Heart right ventricle (tissue), 16 donors: ENCODE results near the gene TBC1D19. TPM values are rescaled to one million over a fixed set of nuclear protein-coding genes. Genes with fewer than 3 reads are reported as not detected.
"Not testable (repeated sequence)": the region's sequence is repeated elsewhere in the genome, so short reads cannot be mapped to it uniquely, and the experiment has no call there.

Experiments used
- ATAC-seq, 8 donors: fragments of 200-7000 bp; cut with Tn5 transposase; one replicate each; pipeline ENCODE4 v1.9.1; 2020; ENCODE audit warnings: mild to moderate bottlenecking in 8 of 8, moderate library complexity in 8 of 8, moderate number of reproducible peaks in 1 of 8
- DNase-seq, 2 donors: peaks; one replicate each; pipeline ENCODE4 v3.0.0-alpha.2; 2020
- H3K27ac ChIP-seq, 10 donors: fragments of 200-600 bp; sonication (generic) in 2 of 10; one replicate each; pipeline versions ENCODE4 v1.5.0 to v1.8.0; 2020 to 2022; ENCODE audit warnings: mild to moderate bottlenecking in 3 of 10
- H3K27me3 ChIP-seq, 7 donors: fragments of 200-600 bp; one replicate each; pipeline ENCODE4 v1.8.0; 2021 to 2022; ENCODE audit warnings: mild to moderate bottlenecking in 2 of 7
- H3K36me3 ChIP-seq, 9 donors: fragments of 200-600 bp; sonication (generic) in 1 of 9; one replicate each; pipeline versions ENCODE4 v1.5.0 to v1.8.0; 2020 to 2022; ENCODE audit warnings: mild to moderate bottlenecking in 2 of 9
- H3K4me1 ChIP-seq, 9 donors: fragments of 200-600 bp; sonication (generic) in 1 of 9; one replicate each; pipeline versions ENCODE4 v1.5.0 to v1.8.0; 2020 to 2022; ENCODE audit warnings: mild to moderate bottlenecking in 4 of 9
- H3K4me3 ChIP-seq, 10 donors: fragments of 200-600 bp; sonication (generic) in 2 of 10; one replicate each; pipeline versions ENCODE4 v1.5.0 to v1.8.0; 2020 to 2022; ENCODE audit warnings: mild to moderate bottlenecking in 7 of 10, moderate library complexity in 2 of 10
- H3K9me3 ChIP-seq, 11 donors: fragments of 200-600 bp in 10 of 11; sonication (generic) in 2 of 11; one replicate each; pipeline versions ENCODE4 v1.5.0 to v1.8.0; 2013 to 2022; ENCODE audit warnings: mild to moderate bottlenecking in 2 of 11, control low read depth in 1 of 11, moderate library complexity in 1 of 11
- CTCF ChIP-seq, 9 donors: fragments of 200-600 bp; sonication (generic) in 2 of 9; IDR thresholded peaks; one replicate each; pipeline versions ENCODE4 v1.5.0 to v1.8.0; 2021 to 2022; ENCODE audit warnings: antibody characterized with exemption in 9 of 9, mild to moderate bottlenecking in 5 of 9, moderate library complexity in 1 of 9
- WGBS, 2 donors: extraction: QIAGEN DNeasy Blood & Tissue Kit; methylation state at CpG; one replicate each; pipeline ENCODE4 v1.1.7; 2013; ENCODE audit warnings: inconsistent platforms in 1 of 2; 5-methylcytosine and 5-hydroxymethylcytosine counted together
- intact Hi-C, 10 donors: fragments of 100-400 bp; cut with DNase I; formaldehyde crosslinking; loops; one replicate each; pipeline versions ENCODE4 v1.11.1 to v1.14.2; 2022
- polyA plus RNA-seq, 2 donors: library from polyadenylated mRNA; stranded (reverse); fragments of 200-250 nt; gene quantifications; one replicate each; pipeline ENCODE4 v1.2.3, GENCODE V29; 2013
- total RNA-seq, 10 donors: library from RNA; stranded (reverse); fragmentation: NEBNext Ultra II Directional in 3 of 10; extraction: Animal tissue kit (Norgen Biotek cat#: 25700) in 3 of 10; gene quantifications; one replicate each; pipeline versions ENCODE4 v1.2.1 to v1.2.4, GENCODE V29; 2021 to 2023
- donor health status: Arrhythmogenic right ventricular cardiomyopathy.
- donor health status: ischemic (EF 13 %, LVEDD 7.1; RV severe dilation, severe dysfunction).
- donor health status: healthy with polysubstance abuse.
- donor health status: DM: no; HTN: yes; CAD: no.
- donor health status: DM: no; HTN: no; CAD: no.
- donor health status: ischemic (EF 25% LVEDD 6.9; RV normal size, moderate dysfunction).
- donor health status: ischemic (EF 25% LVEDD 5.7; RV mildly dilated, moderate dysfunction).
- donor health status: healthy.
- donor health status: DM: yes; HTN: yes; CAD: no.
- donor health status: Ischemic cardiomyopathy.
- donor health status: ischemic (EF 35%, LVEDD 5.7; RV mildly dilated, moderate dysfunction).
- donor health status: nonischemic (EF 11% LVEDD 7.7; RV severe dilation, severe dysfunction).
- donor health status: DM: yes; HTN: yes; CAD: no.
- donor health status: PGD.
- donor health status: ischemic (EF 29% LVEDD 5.4; RV normal size, mild dysfunction).
- donor health status: nonischemic (EF 23%, LVEDD 6.1; RV moderate dilation, normal function).

The TBC1D19 gene
- total and polyA plus RNA-seq, 12 donors, result 1.6 to 10.7 (median 9.4) TPM

DNA sequence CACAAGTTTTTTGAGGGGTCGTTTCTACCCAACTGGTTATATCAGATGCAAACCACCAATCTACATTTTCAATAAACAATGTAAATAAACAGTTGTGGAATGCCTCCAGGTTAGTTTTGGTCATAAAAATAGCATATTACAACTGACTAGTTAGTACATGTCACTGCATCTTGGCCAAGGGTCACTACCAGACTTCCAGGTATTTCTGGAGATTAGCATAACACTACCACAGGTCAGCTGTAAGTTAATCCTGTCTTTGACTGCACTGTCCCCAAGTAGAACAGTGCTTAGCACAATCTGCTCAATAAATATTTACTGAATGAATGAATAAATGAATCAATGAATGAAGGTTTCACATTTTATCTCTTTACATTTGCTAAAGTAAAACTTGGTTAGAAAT lies 64.4 kb downstream of the TBC1D19 start:
- DNase-seq, result no peak
- Histone ChIP-seq H3K36me3 (no peaks in the 10 kb centered on the region), H3K4me1 (no peaks in the 10 kb centered on the region), H3K9me3 (peaks cover 0 to 17% (median 0%) of the 10 kb centered on the region in 11 donors), H3K4me3 (no peak overlapping the region), H3K27me3 (no peaks in the 10 kb centered on the region), H3K27ac (no peak overlapping the region)
- ATAC-seq, result no peak
- no peak for TF ChIP-seq CTCF (IDR thresholded peaks at IDR 0.05)
- intact Hi-C loops, result no loop called here
- WGBS, 2 donors, result 67 to 69% methylated on average over 1 of the region's 1 CpG

DNA sequence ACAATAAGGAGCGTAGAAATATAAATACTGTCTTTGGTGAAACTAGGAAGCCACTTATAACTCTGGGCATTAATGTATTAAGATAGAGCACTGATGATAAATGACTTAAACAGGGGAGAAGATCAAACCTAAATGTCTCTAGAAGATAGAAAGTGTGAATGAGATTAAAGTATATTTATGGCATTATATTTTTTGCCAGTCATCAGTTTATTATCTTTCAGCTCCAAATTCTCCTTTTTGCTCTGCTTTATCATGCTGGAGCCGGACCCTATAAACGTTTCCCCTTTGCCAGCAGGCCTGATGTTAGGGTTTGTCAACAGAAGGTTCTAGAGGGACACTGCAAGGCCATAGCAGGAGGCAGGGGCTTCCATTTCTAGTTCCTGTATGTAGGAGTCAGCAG lies 76.4 kb downstream of the TBC1D19 start:
- no peaks in the 10 kb centered on the region for H3K27me3 ChIP-seq
- no peaks in the 10 kb centered on the region for H3K4me1 ChIP-seq
- H3K36me3 ChIP-seq, result peaks cover 0 to 56% (median 0%) of the 10 kb centered on the region in 9 donors
- no peak overlapping the region for H3K27ac ChIP-seq
- H3K9me3 ChIP-seq, result peaks cover 0 to 21% (median 0%) of the 10 kb centered on the region in 11 donors
- no peak for TF ChIP-seq CTCF (IDR thresholded peaks at IDR 0.05)
- intact Hi-C loops, result no loop called here
- ATAC-seq (no peak), DNase-seq (no peak)
- H3K4me3 ChIP-seq, result no peak overlapping the region
- 94 to 95% methylated on average over 3 of the region's 3 CpGs for WGBS, 2 donors

DNA sequence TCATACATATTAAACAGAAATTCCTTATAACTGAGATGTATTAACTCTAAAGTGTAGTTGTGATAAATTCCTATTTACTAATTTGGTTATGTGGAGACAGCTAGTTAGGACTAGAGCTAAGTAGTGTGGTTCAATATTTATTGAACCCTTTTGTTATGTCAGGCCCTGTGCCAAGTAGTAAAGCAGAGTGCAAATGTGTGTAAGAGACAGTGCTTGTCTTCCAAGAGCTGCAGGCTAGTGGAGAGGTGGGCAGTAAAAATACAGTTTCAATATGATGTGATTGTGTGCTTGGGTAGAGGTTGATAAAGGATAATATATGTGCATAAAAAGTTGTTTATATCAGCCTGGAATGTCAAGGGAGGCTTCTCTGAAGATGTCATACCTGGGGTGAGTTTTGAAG lies 80.0 kb downstream of the TBC1D19 start:
- no peak for DNase-seq
- H3K27me3 ChIP-seq, result no peaks in the 10 kb centered on the region
- no peak overlapping the region for H3K4me3 ChIP-seq
- no peak overlapping the region for H3K27ac ChIP-seq
- H3K9me3 ChIP-seq, result no peaks in the 10 kb centered on the region
- no peak for ATAC-seq
- no peak for TF ChIP-seq CTCF (IDR thresholded peaks at IDR 0.05)
- peaks cover 0 to 55% (median 0%) of the 10 kb centered on the region in 9 donors for H3K36me3 ChIP-seq
- H3K4me1 ChIP-seq, result no peaks in the 10 kb centered on the region
- intact Hi-C loops, result no loop called here

GRCh38 chr4:26670903-26671537 lies 87.1 kb downstream of the TBC1D19 start:
- TF ChIP-seq CTCF (IDR thresholded peaks at IDR 0.05), result no peak
- Histone ChIP-seq H3K9me3 (no peaks in the 10 kb centered on the region), H3K36me3 (peaks cover 0 to 42% (median 0%) of the 10 kb centered on the region in 9 donors), H3K4me3 (no peak overlapping the region), H3K27me3 (no peaks in the 10 kb centered on the region), H3K27ac (no peak overlapping the region), H3K4me1 (no peaks in the 10 kb centered on the region)
- WGBS, 2 donors, result 93 to 97% methylated on average over 2 of the region's 2 CpGs
- no peak for DNase-seq
- intact Hi-C loops, result no loop called here
- ATAC-seq, result no peak

GRCh38 chr4:26679040-26679695 lies 95.3 kb downstream of the TBC1D19 start:
- H3K4me3 ChIP-seq, DNase-seq, H3K27ac ChIP-seq, ATAC-seq, H3K4me1 ChIP-seq, intact Hi-C loops, H3K27me3 ChIP-seq: not testable (repeated sequence)
- peaks cover 0 to 20% (median 0%) of the 10 kb centered on the region in 11 donors for H3K9me3 ChIP-seq
- peaks cover 0 to 34% (median 0%) of the 10 kb centered on the region in 9 donors for H3K36me3 ChIP-seq
- WGBS, 2 donors, result 81 to 88% methylated on average over 1 of the region's 1 CpG
